Esophagus (tissue), 2 donors: Measurements from ENCODE around the gene TNIP1. TPM values are rescaled to one million over a fixed set of nuclear protein-coding genes. Genes with fewer than 3 reads are reported as not detected.
A peak's percentile ranks its signal among the peaks of the same experiment; 100 is the strongest.

Experiments
- H3K27ac ChIP-seq, 2 donors: one replicate each; pipeline ENCODE4 v1.5.1; 2013; ENCODE audit warnings: low read depth in 2 of 2, mild to moderate bottlenecking in 2 of 2, inconsistent platforms in 1 of 2, low read length in 1 of 2, moderate library complexity in 1 of 2
- H3K27me3 ChIP-seq, 2 donors: one replicate each; pipeline ENCODE4 v1.6.1; 2013; ENCODE audit warnings: low read length in 2 of 2, control low read depth in 1 of 2, mild to moderate bottlenecking in 1 of 2; ENCODE audit not compliant: insufficient read depth in 2 of 2, control insufficient read depth in 1 of 2
- H3K36me3 ChIP-seq, 2 donors: one replicate each; pipeline ENCODE4 v1.6.1; 2013; ENCODE audit warnings: low read length in 1 of 2; ENCODE audit not compliant: control insufficient read depth in 2 of 2, insufficient read depth in 2 of 2
- H3K4me1 ChIP-seq, 2 donors: one replicate each; pipeline ENCODE4 v1.6.1; 2013; ENCODE audit warnings: low read length in 1 of 2; ENCODE audit not compliant: control insufficient read depth in 2 of 2, insufficient read depth in 2 of 2
- H3K4me3 ChIP-seq, 2 donors: one replicate each; pipeline ENCODE4 v1.5.1; 2013; ENCODE audit warnings: low read length in 2 of 2, mild to moderate bottlenecking in 2 of 2, low read depth in 1 of 2, moderate library complexity in 1 of 2
- H3K9me3 ChIP-seq, 2 donors: one replicate each; pipeline ENCODE4 v1.6.1; 2013; ENCODE audit warnings: mild to moderate bottlenecking in 2 of 2, low read depth in 1 of 2, low read length in 1 of 2, moderate library complexity in 1 of 2; ENCODE audit not compliant: control insufficient read depth in 2 of 2, insufficient read depth in 1 of 2
- WGBS, 2 donors: extraction: QIAGEN DNeasy Blood & Tissue Kit; methylation state at CpG; one replicate each; pipeline ENCODE4 v1.1.7; 2013; 5-methylcytosine and 5-hydroxymethylcytosine counted together
- polyA plus RNA-seq, 2 donors: library from polyadenylated mRNA; stranded (reverse); fragments of 200-250 nt; gene quantifications; one replicate each; pipeline ENCODE4 v1.2.3, GENCODE V29; 2013
- donor health status: healthy with polysubstance abuse.
- donor health status: Bipolar disorder and iron deficiency.

Gene TNIP1
- polyA plus RNA-seq, 2 donors = 68.3 to 140 TPM

DNA sequence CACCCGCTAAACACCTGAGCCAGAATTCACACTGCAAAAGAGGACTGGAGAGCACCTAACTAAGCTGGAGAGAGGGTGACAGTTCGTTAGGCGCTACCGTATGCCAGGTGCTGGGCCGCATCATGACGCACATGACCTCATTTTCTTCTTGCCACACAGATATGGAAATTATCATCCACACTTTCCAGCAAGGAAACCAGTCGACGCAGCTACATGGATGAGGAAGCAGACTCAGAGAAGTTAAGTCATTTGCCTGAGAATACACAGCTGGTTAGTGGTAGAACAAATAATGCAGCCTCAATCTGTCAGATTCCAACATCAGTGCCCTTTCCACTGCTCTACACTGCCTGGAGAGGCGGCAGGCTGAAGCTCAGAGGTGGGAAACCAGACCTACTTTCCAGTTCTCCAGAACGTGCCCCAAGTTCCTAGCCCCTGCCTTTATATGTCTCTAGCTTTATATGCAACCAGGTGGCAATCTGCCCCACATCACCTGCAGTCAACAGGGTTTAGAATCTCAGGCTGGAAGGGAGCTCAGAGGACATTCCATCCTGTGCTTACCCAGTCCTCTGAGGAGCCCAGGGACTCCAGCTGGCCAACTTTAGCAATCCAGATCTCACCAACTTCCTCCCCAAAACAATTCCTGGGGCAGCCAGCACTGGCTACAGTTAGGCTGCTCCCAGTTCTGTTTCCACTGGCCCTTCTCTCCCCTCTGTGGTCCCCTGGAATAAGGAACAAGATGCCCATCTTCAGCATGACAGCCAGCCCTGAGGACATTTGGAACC lies 8.8 kb downstream of the TNIP1 start:
- Histone ChIP-seq H3K27me3 (no peaks in the 10 kb centered on the region), H3K27ac (peak overlapping the region; percentile 62 to 67), H3K4me3 (no peak overlapping the region), H3K9me3 (no peaks in the 10 kb centered on the region), H3K36me3 (peaks cover 3 to 14% of the 10 kb centered on the region in 2 donors), H3K4me1 (peaks cover 16 to 33% of the 10 kb centered on the region in 2 donors)
- WGBS, 2 donors = 92 to 93% methylated on average over 10 of the region's 10 CpGs

GRCh38 chr5:151071021-151071420 lies 9.8 kb downstream of the TNIP1 start:
- H3K27ac ChIP-seq = no peak overlapping the region
- H3K4me1 ChIP-seq = peaks cover 12 to 27% of the 10 kb centered on the region in 2 donors
- 94 to 95% methylated on average over 4 of the region's 4 CpGs for WGBS, 2 donors
- no peak overlapping the region for H3K4me3 ChIP-seq
- no peaks in the 10 kb centered on the region for H3K9me3 ChIP-seq
- peaks cover 6 to 14% of the 10 kb centered on the region in 2 donors for H3K36me3 ChIP-seq
- no peaks in the 10 kb centered on the region for H3K27me3 ChIP-seq

GRCh38 chr5:151070449-151070848 lies 10.4 kb downstream of the TNIP1 start:
- H3K27ac ChIP-seq = no peak overlapping the region

GRCh38 chr5:151068433-151069197 lies 12.2 kb downstream of the TNIP1 start:
- H3K4me3 ChIP-seq = no peak overlapping the region
- peaks cover 12 to 24% of the 10 kb centered on the region in 2 donors for H3K4me1 ChIP-seq
- WGBS, 2 donors = 51 to 55% methylated on average over 12 of the region's 12 CpGs
- H3K27ac ChIP-seq = peak overlapping the region in 1 of 2 donors; percentile 51
- H3K27me3 ChIP-seq = no peaks in the 10 kb centered on the region
- H3K36me3 ChIP-seq = peaks cover 6 to 18% of the 10 kb centered on the region in 2 donors
- no peaks in the 10 kb centered on the region for H3K9me3 ChIP-seq

More at GRCh38 chr5:151070449-151070848, 10.4 kb downstream of the TNIP1 start:
- Histone ChIP-seq H3K36me3 (peaks cover 6 to 14% of the 10 kb centered on the region in 2 donors), H3K4me1 (peaks cover 12 to 21% of the 10 kb centered on the region in 2 donors), H3K27me3 (no peaks in the 10 kb centered on the region), H3K9me3 (no peaks in the 10 kb centered on the region), H3K4me3 (no peak overlapping the region)
- 79% methylated on average over 2 of the region's 2 CpGs for WGBS, 2 donors

DNA sequence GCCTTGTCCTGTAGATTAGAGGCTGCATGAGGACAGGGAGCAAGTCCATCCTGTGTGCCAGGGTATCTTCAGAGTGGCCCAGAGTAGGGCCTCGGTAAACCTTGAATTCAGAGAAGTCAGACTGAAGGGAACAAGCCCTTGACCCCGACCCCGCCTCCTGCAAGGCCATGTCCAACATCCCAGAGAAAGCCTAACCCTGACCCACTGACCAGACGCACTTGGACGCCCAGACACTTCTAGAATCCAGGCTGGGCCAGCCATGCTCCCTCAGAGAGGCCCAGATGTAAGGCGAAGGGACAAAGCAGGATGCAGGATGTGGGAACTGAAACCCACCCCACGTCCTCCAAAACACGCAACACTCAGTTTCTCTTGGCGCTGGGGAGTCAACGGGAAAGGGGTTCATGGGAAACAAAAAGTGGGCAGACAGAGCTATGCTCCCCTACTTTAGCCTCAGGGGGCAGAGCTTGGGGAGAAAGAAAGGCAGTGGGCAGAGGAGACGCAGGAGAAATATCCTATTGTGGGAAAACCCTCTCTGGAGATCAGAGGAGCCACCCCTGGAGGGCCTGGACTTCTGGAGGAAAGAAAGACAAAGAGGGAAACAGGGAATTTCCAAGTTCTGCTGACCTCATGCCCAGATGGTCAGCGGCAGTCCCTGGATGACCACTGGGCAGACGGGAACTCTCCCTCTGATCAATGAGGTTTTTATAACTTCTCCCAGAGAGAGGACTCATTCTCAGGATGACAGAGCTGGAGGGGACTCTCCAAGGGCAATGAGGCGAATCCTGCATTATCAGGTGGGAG lies 13.0 kb downstream of the TNIP1 start:
- Histone ChIP-seq H3K4me3 (no peak overlapping the region), H3K4me1 (peaks cover 15 to 28% of the 10 kb centered on the region in 2 donors), H3K27me3 (no peaks in the 10 kb centered on the region), H3K36me3 (peaks cover 9 to 24% of the 10 kb centered on the region in 2 donors), H3K27ac (peak overlapping the region in 1 of 2 donors; percentile 16), H3K9me3 (no peaks in the 10 kb centered on the region)
- WGBS, 2 donors = 81 to 83% methylated on average over 14 of the region's 14 CpGs

DNA sequence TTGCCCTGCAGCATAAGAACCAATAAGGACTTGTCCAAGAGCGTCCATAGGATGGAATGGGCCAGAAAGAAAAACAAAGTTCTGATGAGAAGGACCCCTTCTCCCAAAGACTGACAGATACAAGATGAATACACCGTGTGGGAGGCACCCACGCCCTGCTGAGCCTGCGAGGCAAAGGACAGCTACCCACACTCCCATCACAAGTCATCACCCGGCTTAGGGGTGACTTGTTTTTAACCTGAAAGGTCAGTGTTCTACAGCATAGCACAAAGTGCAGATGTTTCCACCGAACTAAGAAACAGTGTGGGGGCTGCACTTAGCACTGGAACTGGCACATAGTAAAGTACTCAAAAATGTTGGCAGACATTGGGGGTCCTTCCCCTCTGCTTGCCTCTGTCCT lies 13.9 kb downstream of the TNIP1 start:
- Histone ChIP-seq H3K4me1 (peaks cover 13 to 29% of the 10 kb centered on the region in 2 donors), H3K27ac (no peak overlapping the region), H3K27me3 (no peaks in the 10 kb centered on the region), H3K9me3 (no peaks in the 10 kb centered on the region), H3K36me3 (peaks cover 13 to 32% of the 10 kb centered on the region in 2 donors), H3K4me3 (no peak overlapping the region)
- WGBS, 2 donors = 73 to 76% methylated on average over 6 of the region's 6 CpGs

DNA sequence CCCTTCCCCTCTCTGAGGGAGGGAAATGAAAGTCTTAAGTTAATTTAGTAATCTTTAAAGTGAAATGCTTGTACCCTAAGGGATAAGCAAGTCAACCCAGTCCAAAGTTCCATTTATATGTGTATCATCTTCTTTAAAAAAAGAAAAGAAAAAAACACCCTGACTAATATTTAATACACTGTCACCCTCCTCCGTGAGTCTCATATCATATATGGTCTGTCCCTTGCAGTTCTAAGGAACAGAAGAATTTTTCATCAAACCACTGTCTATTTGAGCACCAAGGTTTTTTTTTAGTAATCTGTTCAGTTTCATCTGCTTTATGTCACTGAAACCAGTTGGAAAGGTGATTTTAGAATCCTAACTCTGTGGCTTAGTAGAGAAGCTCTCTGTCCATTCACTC lies 15.2 kb downstream of the TNIP1 start:
- Histone ChIP-seq H3K27me3 (no peaks in the 10 kb centered on the region), H3K4me3 (no peak overlapping the region), H3K36me3 (peaks cover 15 to 35% of the 10 kb centered on the region in 2 donors), H3K9me3 (no peaks in the 10 kb centered on the region), H3K27ac (no peak overlapping the region), H3K4me1 (peaks cover 13 to 26% of the 10 kb centered on the region in 2 donors)
- 86 to 91% methylated on average over 1 of the region's 1 CpG for whole genome bisulfite sequencing, 2 donors

DNA sequence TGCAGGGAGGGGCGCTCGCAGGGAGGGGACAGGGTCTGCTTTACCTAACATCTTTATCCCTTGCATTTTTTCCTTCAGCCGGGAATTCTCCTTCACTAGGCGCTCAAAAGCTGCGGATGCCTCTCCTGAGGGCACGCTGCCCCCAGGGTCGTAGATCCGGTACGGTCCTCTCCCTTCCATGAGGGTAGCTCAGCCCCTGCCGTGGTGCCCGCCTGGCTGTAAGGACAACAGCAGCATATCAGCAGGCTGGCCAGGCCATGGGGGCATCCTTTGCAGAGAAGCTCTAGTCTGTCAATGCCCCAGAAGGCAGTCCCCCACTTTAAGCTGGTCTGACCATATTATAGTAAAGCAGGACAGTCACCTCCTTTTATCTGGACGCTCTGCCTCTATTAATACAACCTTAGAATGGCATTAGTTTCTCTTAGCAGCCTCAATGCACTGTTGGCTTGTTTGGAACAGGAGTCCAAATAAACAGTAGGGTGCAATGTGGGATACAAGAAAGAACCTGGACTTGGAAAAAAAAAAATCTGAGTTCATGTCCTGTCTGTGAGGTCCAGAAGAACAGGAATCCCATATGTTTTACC lies 15.8 kb downstream of the TNIP1 start:
- 96 to 97% methylated on average over 12 of the region's 12 CpGs for WGBS, 2 donors
- no peak overlapping the region for H3K27ac ChIP-seq
- H3K27me3 ChIP-seq = no peaks in the 10 kb centered on the region
- H3K36me3 ChIP-seq = peaks cover 15 to 39% of the 10 kb centered on the region in 2 donors
- H3K9me3 ChIP-seq = no peaks in the 10 kb centered on the region
- no peak overlapping the region for H3K4me3 ChIP-seq
- peaks cover 13 to 24% of the 10 kb centered on the region in 2 donors for H3K4me1 ChIP-seq
